GM23338 (cell line): Measurements from ENCODE around the gene PIKFYVE.

Experiments used
- CREB1 ChIP-seq: fragments of 250-450 bp; sonication (Bioruptor Pico); IDR thresholded peaks from 2 replicates; pipeline ENCODE4 v1.5.0; 2020; ENCODE audit warnings: low read depth, mild to moderate bottlenecking, moderate library complexity
- CTCF ChIP-seq, 2 experiments: fragments of 200-600 bp in 1 of 2; sonication (generic) in 1 of 2; conservative IDR thresholded peaks; 2 replicates each; pipeline versions ENCODE4 v1.5.1 to v1.6.1; 2016 to 2017; ENCODE audit warnings: antibody characterized with exemption in 2 of 2, low read depth in 2 of 2, mild to moderate bottlenecking in 2 of 2, moderate library complexity in 1 of 2
- ETS1 ChIP-seq: IDR thresholded peaks from 2 replicates; pipeline ENCODE4 v1.6.1; 2016; ENCODE audit warnings: antibody characterized with exemption
- EZH2 ChIP-seq: fragments of 200-600 bp; sonication (generic); IDR thresholded peaks from one replicate; pipeline ENCODE4 v1.8.0; 2017; ENCODE audit warnings: antibody characterized with exemption, mild to moderate bottlenecking, low read depth; ENCODE audit not compliant: unreplicated experiment
- EZH2phosphoT487 ChIP-seq: fragments of 200-600 bp; sonication (generic); IDR thresholded peaks from one replicate; pipeline ENCODE4 v1.8.1; 2018; ENCODE audit warnings: antibody characterized with exemption; ENCODE audit not compliant: unreplicated experiment
- JUNB ChIP-seq: IDR thresholded peaks from one replicate; pipeline ENCODE4 v1.6.1; 2016; ENCODE audit warnings: antibody characterized with exemption; ENCODE audit not compliant: unreplicated experiment
- NANOG ChIP-seq: IDR thresholded peaks from 2 replicates; pipeline ENCODE4 v1.6.1; 2016; ENCODE audit warnings: antibody characterized with exemption, borderline replicate concordance
- POLR2AphosphoS5 ChIP-seq: IDR thresholded peaks from 2 replicates; pipeline ENCODE4 v1.6.1; 2016; ENCODE audit warnings: antibody characterized with exemption, low read depth
- REST ChIP-seq: IDR thresholded peaks from one replicate; pipeline ENCODE4 v1.6.1; 2018; ENCODE audit warnings: antibody characterized with exemption; ENCODE audit not compliant: unreplicated experiment
- STAT1 ChIP-seq: IDR thresholded peaks from one replicate; pipeline ENCODE4 v1.6.1; 2016; ENCODE audit warnings: antibody characterized with exemption; ENCODE audit not compliant: unreplicated experiment
- ZNF114 ChIP-seq: fragments of 250-450 bp; sonication (Bioruptor Pico); IDR thresholded peaks from 2 replicates; pipeline ENCODE4 v1.5.0; 2020; ENCODE audit warnings: mild to moderate bottlenecking, moderate library complexity
- ZNF331 ChIP-seq: fragments of 250-450 bp; sonication (Bioruptor Pico); IDR thresholded peaks from 2 replicates; pipeline ENCODE4 v1.5.0; 2020; ENCODE audit warnings: low read depth, mild to moderate bottlenecking, moderate library complexity
- ZNF462 ChIP-seq: fragments of 250-450 bp; sonication (Bioruptor Pico); IDR thresholded peaks from 2 replicates; pipeline ENCODE4 v1.5.0; 2020; ENCODE audit warnings: mild to moderate bottlenecking, moderate library complexity

GRCh38 chr2:208250388-208250787 lies 15.7 kb upstream of the PIKFYVE start:
- TF ChIP-seq CTCF (conservative IDR thresholded peaks at IDR 0.05; ENCODE audit: low read depth in 2 of 2) (no peak), REST (no peak), EZH2 (no peak), ZNF114 (CRISPR knock-in tag) (no peak), POLR2AphosphoS5 (no peak), EZH2phosphoT487 (no peak), ETS1 (no peak), CREB1 (CRISPR knock-in tag) (no peak), ZNF462 (no peak), JUNB (no peak), STAT1 (no peak), ZNF331 (no peak), NANOG (no peak)
